OCI-LY3 (cell line): ENCODE data around the gene GJA4.

ENCODE experiments used
- H2AFZ ChIP-seq: fragments of 200-600, 300-600 bp; shearing (Covaris generic); 2 replicates; pipeline ENCODE4 v1.6.0; 2014; ENCODE audit warnings: antibody characterized with exemption, low read depth, low read length
- H3K27ac ChIP-seq: fragments of 200-600, 300-600 bp; sonication (generic); 2 replicates; pipeline ENCODE4 v1.5.1; 2014; ENCODE audit warnings: mild to moderate bottlenecking, low read length, moderate library complexity, mixed read lengths
- H3K27me3 ChIP-seq: fragments of 200-600, 300-600 bp; sonication (generic); 2 replicates; pipeline ENCODE4 v1.6.1; 2014; ENCODE audit warnings: low read depth, low read length, mixed read lengths
- H3K36me3 ChIP-seq: fragments of 200-600, 300-600 bp; sonication (generic); replicated peaks from 2 replicates; pipeline ENCODE3; 2014; ENCODE audit warnings: low read depth, low read length, mixed read lengths
- H3K4me1 ChIP-seq: fragments of 300-600, 200-600 bp; sonication (generic); 2 replicates; pipeline ENCODE4 v1.6.1; 2014; ENCODE audit warnings: low read length, mixed read lengths
- H3K4me2 ChIP-seq: fragments of 200-600, 300-600 bp; sonication (generic); 2 replicates; pipeline ENCODE4 v1.6.1; 2014; ENCODE audit warnings: low read length, mixed read lengths
- H3K4me3 ChIP-seq: fragments of 300-600, 200-600 bp; sonication (generic); 2 replicates; pipeline ENCODE4 v1.5.1; 2014; ENCODE audit warnings: antibody characterized with exemption, mild to moderate bottlenecking, low read length, moderate library complexity
- H3K79me2 ChIP-seq: fragments of 300-600, 200-600 bp; shearing (Covaris generic); 2 replicates; pipeline ENCODE4 v1.6.1; 2014; ENCODE audit warnings: mild to moderate bottlenecking, low read length, mixed read lengths
- H3K9ac ChIP-seq: fragments of 300-600, 200-600 bp; shearing (Covaris generic); 2 replicates; pipeline ENCODE4 v1.6.0; 2014; ENCODE audit warnings: mild to moderate bottlenecking, low read length, moderate library complexity
- H3K9me3 ChIP-seq: fragments of 200-600, 300-600 bp; shearing (Covaris generic); 2 replicates; pipeline ENCODE4 v1.6.1; 2014; ENCODE audit warnings: low read length, mixed read lengths; ENCODE audit not compliant: insufficient read depth
- H4K20me1 ChIP-seq: fragments of 200-600, 300-600 bp; sonication (generic); 2 replicates; pipeline ENCODE4 v1.6.1; 2016; ENCODE audit warnings: low read length, mixed read lengths; ENCODE audit not compliant: insufficient read depth
- EZH2phosphoT487 ChIP-seq: fragments of 200-600 bp; shearing (Covaris generic); IDR thresholded peaks from 2 replicates; pipeline ENCODE4 v1.6.1; 2018; ENCODE audit warnings: antibody characterized with exemption, mixed run types, low read depth
- TF ChIP-seq, protein P1 (sequence below): fragments of 200-600, 300-600 bp; sonication (generic); IDR thresholded peaks from 2 replicates; pipeline ENCODE4 v1.5.1; 2014; ENCODE audit warnings: antibody characterized with exemption, low read length, low read depth

The GJA4 gene

DNA sequence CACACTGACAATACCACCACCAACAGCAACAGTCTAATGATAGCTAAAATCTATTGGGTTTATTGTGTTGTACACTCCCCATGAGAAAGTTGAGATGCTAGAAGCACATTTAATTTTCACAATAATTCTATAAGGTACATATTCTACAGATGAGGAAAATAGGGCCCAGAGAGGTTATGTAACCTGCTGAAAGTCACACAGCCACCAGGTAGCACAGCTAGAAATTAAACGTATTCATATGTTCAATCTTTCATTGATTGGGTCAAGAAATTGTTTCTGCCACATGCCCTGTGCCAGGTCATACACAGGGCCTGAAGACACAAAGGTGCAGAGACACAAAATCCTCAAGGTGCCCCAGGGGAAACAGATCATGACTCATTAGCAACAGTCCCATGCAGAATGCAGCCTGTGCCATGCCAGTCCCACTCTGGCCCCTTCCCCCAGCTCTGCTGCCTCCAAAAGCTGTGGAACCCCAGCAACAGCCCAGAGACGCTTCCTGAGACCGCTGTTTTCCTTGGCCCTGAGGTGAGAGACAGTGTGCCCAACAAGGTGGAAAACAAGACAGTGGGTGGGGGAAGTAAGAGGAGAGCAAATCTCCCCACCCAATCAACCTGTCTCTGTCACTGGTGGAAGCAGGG is 32.1 kb downstream of the GJA4 start:
- Histone ChIP-seq H4K20me1 (no peaks in the 10 kb centered on the region), H3K4me2 (no peak overlapping the region), H3K79me2 (no peaks in the 10 kb centered on the region), H2AFZ (no peak overlapping the region), H3K27ac (no peak overlapping the region), H3K27me3 (no peaks in the 10 kb centered on the region), H3K36me3 (no peaks in the 10 kb centered on the region), H3K9me3 (no peaks in the 10 kb centered on the region), H3K4me1 (no peaks in the 10 kb centered on the region), H3K9ac (no peak overlapping the region), H3K4me3 (no peak overlapping the region)
- TF ChIP-seq, protein P1, sequence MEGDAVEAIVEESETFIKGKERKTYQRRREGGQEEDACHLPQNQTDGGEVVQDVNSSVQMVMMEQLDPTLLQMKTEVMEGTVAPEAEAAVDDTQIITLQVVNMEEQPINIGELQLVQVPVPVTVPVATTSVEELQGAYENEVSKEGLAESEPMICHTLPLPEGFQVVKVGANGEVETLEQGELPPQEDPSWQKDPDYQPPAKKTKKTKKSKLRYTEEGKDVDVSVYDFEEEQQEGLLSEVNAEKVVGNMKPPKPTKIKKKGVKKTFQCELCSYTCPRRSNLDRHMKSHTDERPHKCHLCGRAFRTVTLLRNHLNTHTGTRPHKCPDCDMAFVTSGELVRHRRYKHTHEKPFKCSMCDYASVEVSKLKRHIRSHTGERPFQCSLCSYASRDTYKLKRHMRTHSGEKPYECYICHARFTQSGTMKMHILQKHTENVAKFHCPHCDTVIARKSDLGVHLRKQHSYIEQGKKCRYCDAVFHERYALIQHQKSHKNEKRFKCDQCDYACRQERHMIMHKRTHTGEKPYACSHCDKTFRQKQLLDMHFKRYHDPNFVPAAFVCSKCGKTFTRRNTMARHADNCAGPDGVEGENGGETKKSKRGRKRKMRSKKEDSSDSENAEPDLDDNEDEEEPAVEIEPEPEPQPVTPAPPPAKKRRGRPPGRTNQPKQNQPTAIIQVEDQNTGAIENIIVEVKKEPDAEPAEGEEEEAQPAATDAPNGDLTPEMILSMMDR, result no peak
- no peak for TF ChIP-seq EZH2phosphoT487

DNA sequence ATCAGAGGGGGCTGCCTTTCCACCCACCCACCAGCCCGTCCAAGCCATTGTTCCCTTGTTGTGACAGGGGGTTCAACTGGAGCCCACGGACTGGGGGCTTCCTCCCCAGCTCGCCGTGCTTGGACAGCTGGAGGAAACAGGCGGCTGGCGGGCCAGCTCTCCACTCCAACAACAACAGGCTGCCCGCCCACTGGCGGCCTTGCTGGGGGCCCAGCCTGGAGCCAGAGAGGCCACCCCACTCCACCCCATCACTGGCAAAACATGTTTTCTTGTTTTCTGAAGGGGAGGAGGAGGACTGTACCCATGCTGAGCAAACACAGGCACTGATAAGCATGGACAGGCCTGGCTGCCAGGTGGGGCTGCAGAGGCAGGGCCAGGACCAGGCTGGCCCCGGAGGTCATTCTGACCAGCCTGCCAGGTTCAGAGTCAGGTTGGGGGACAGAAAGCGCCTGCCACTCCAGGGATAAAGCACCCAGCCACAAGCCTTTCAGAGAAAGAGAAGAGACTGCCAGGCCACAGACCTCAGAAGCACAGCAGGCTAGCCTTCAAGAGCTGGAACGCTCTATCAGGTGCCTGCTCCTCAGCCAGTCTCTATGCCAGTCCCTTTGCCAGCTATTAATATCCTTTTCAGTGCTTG is 32.8 kb downstream of the GJA4 start:
- TF ChIP-seq EZH2phosphoT487, result no peak
- TF ChIP-seq, protein P1, result no peak
- no peaks in the 10 kb centered on the region for H3K79me2 ChIP-seq
- no peaks in the 10 kb centered on the region for H3K4me1 ChIP-seq
- no peak overlapping the region for H3K27ac ChIP-seq
- H3K4me3 ChIP-seq, result no peak overlapping the region
- no peak overlapping the region for H3K4me2 ChIP-seq
- no peaks in the 10 kb centered on the region for H4K20me1 ChIP-seq
- H3K9ac ChIP-seq, result no peak overlapping the region
- H3K27me3 ChIP-seq, result no peaks in the 10 kb centered on the region
- H2AFZ ChIP-seq, result no peak overlapping the region
- H3K9me3 ChIP-seq, result no peaks in the 10 kb centered on the region
- no peaks in the 10 kb centered on the region for H3K36me3 ChIP-seq

DNA sequence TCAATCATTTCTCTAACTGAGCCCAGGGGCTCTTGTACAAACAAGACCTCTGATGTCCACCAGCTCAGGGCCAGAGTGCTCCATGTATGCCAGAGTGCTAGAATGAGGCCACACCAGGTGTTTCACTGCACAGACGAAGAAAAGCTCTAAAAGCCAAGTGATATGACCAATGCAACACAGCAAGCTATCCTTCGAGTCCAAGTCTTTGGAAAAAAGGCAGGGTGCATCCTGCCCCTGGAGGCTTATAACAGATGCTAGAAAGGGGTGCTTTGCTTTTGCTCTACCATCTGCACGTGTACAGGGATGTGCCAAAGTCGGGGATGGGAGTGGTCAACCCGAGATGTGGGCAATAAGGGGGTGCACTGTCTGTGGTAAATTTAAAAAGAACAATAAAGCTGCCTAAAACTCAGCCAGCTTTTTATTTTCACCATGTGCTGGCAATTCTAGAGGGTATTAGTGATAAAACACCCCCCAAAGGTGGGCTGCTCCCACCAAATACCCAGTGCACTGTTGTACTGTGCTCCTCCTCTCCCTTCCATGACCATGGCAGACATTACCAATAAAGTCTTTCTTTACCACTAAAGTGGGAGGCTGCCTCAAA is 34.6 kb downstream of the GJA4 start:
- H3K4me3 ChIP-seq, result no peak overlapping the region
- H3K79me2 ChIP-seq, result no peaks in the 10 kb centered on the region
- no peak overlapping the region for H2AFZ ChIP-seq
- peaks cover 10% of the 10 kb centered on the region for H3K4me1 ChIP-seq
- H3K9ac ChIP-seq, result no peak overlapping the region
- TF ChIP-seq, protein P1, result no peak
- TF ChIP-seq EZH2phosphoT487, result no peak
- no peaks in the 10 kb centered on the region for H3K36me3 ChIP-seq
- H4K20me1 ChIP-seq, result no peaks in the 10 kb centered on the region
- no peaks in the 10 kb centered on the region for H3K9me3 ChIP-seq
- no peaks in the 10 kb centered on the region for H3K27me3 ChIP-seq
- H3K4me2 ChIP-seq, result no peak overlapping the region
- H3K27ac ChIP-seq, result no peak overlapping the region

DNA sequence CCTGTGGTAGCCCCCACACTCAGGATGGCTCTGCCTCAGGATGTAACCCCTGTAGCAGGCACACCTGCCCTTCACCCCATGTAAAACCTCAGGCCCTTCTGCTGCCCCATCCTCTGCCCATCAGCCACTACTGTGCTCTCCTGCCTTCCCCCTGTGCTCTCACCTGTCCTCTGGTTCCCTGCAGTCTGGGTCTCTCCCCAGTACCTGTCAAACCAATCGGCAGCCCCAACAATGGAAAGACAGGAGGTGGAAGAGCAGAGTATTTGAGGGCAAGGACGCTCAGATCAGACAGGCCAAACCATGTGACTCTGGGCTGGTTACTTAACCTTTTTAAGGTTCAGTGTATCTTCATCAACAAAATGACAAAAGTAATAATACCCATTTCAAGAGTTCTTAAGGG is 35.8 kb downstream of the GJA4 start:
- Histone ChIP-seq H3K27me3 (no peaks in the 10 kb centered on the region), H3K36me3 (no peaks in the 10 kb centered on the region), H3K4me1 (peaks cover 10% of the 10 kb centered on the region), H2AFZ (no peak overlapping the region), H3K4me3 (no peak overlapping the region), H3K27ac (no peak overlapping the region), H3K9ac (no peak overlapping the region), H3K4me2 (no peak overlapping the region), H3K79me2 (no peaks in the 10 kb centered on the region), H3K9me3 (no peaks in the 10 kb centered on the region), H4K20me1 (no peaks in the 10 kb centered on the region)
- no peak for TF ChIP-seq EZH2phosphoT487
